HG02588 (cell line): ENCODE measurements around the gene MTRR.
"Not testable (repeated sequence)": the region's sequence is repeated elsewhere in the genome, so short reads cannot be mapped to it uniquely, and the experiment has no call there.

Experiments used
- ATAC-seq: cut with Tn5 transposase; IDR thresholded peaks from one replicate; pipeline ENCODE4 v1.9.1; 2021; ENCODE audit warnings: mild to moderate bottlenecking, moderate library complexity; ENCODE audit not compliant: unreplicated experiment

Gene MTRR

GRCh38 chr5:7894439-7894838 lies 25.5 kb downstream of the MTRR start:
- ATAC-seq, result no peak

GRCh38 chr5:7894860-7895259 lies 25.9 kb downstream of the MTRR start:
- peak; percentile 99 for ATAC-seq

- ATAC-seq, result no peak
These were observed 28.2 kb downstream of the MTRR start for GRCh38 chr5:7897014-7897600.

- no peak for ATAC-seq
These were observed 33.3 kb downstream of the MTRR start for GRCh38 chr5:7902201-7902600.

- ATAC-seq, result no peak
These were observed 34.0 kb downstream of the MTRR start for GRCh38 chr5:7902666-7903625.

GRCh38 chr5:7904170-7904569 lies 35.2 kb downstream of the MTRR start:
- no peak for ATAC-seq

GRCh38 chr5:7907612-7908011 lies 38.7 kb downstream of the MTRR start:
- no peak for ATAC-seq

- no peak for ATAC-seq
These were observed 39.4 kb downstream of the MTRR start for GRCh38 chr5:7908317-7908716.

GRCh38 chr5:7910738-7911428 lies 41.9 kb downstream of the MTRR start:
- ATAC-seq, result no peak

GRCh38 chr5:7911429-7911771 lies 42.5 kb downstream of the MTRR start:
- not testable (repeated sequence) for ATAC-seq

- no peak for ATAC-seq
These were observed 47.3 kb downstream of the MTRR start for GRCh38 chr5:7916171-7916804.

- ATAC-seq, result no peak
These were observed 48.5 kb downstream of the MTRR start for GRCh38 chr5:7917130-7918123.

GRCh38 chr5:7925961-7926695 lies 57.2 kb downstream of the MTRR start:
- no peak for ATAC-seq

- ATAC-seq, result no peak
These were observed 57.8 kb downstream of the MTRR start for GRCh38 chr5:7926720-7927119.

- ATAC-seq, result peak; percentile 87
These were observed 58.8 kb downstream of the MTRR start for GRCh38 chr5:7927466-7928375.

GRCh38 chr5:7930011-7930410 lies 61.1 kb downstream of the MTRR start:
- ATAC-seq, result no peak

- ATAC-seq, result no peak
These were observed 72.7 kb downstream of the MTRR start for GRCh38 chr5:7941692-7942091.

GRCh38 chr5:7947301-7947700 lies 78.4 kb downstream of the MTRR start:
- no peak for ATAC-seq
